GM21619 (cell line): ENCODE data around the gene FAM229A.
A peak's percentile ranks its signal among the peaks of the same experiment; 100 is the strongest.
"Not testable (repeated sequence)": the region's sequence is repeated elsewhere in the genome, so short reads cannot be mapped to it uniquely, and the experiment has no call there.

Source experiments
- ATAC-seq: cut with Tn5 transposase; IDR thresholded peaks from one replicate; pipeline ENCODE4 v1.9.1; 2021; ENCODE audit not compliant: unreplicated experiment

Gene FAM229A, protein sequence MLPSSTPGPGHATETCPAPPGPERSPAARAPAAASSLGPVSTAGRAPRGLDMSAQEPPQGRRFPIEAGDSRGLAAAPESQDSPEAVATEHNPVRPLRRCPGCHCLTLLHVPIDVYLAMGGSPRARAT

DNA sequence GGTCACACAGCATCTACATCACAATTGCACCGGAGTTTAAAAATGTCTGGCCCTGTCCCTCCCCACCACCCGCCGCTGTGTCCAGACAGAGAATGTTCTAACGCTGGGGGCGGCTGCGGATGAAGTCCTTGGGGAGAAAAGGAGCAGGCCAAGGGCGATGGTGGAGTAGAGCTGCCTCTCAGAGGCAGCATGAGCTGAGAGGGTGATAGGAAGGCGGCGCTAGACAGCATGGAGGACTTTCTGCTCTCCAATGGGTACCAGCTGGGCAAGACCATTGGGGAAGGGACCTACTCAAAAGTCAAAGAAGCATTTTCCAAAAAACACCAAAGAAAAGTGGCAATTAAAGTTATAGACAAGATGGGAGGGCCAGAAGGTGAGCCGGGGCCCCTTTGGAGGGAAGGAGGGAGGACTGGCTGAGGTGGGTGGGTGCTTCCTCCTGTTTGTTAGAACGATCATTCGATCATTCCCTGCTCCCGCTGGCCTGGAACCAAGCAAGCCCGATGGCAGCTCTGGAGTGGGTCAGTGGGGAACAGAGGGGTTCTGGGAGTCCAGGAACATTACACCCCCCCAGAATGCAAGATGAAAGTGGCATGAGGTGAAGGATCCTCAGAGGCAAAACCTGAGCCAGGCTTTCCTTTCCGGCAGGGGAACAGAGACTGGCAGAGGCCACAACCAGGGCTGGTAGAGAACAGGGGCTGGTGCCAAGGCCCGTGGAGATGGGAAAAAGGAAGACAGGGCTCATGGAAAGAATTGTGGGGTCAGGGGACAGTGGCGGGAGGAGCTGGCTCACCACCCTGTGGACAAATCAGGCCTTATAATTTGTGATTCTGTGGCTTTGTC, at the start of gene FAM229A, which contains the start of gene TSSK3:
Gene FAM229A (minus strand): TSS at position 12 of the 840 bp plus-strand sequence. CDS start 394 bp downstream, outside the sequence.
Gene TSSK3 (plus strand): TSS at position 66 of the 840 bp plus-strand sequence. CDS start 163 bp downstream, at position 229.
- ATAC-seq = no peak

DNA sequence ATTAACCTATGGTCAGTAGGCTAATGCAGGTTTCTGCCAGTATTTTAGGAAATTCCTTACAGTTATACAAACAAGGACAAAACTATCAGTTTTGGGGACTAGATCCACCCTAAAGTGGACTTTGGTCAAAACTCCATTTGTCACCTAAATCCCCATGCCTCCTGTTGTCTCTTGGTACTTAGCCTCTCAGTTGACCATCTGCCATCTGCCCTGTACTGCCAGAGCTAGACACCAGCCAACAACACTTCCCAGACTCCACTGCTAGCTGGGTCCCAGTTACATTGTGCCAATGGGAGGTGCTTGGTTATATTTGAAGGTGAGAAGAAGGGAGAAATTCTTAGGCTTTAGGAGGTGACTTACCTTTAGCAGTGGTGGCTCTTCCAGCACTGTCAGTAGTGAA, 49.0 kb upstream of the FAM229A start:
- no peak for ATAC-seq

DNA sequence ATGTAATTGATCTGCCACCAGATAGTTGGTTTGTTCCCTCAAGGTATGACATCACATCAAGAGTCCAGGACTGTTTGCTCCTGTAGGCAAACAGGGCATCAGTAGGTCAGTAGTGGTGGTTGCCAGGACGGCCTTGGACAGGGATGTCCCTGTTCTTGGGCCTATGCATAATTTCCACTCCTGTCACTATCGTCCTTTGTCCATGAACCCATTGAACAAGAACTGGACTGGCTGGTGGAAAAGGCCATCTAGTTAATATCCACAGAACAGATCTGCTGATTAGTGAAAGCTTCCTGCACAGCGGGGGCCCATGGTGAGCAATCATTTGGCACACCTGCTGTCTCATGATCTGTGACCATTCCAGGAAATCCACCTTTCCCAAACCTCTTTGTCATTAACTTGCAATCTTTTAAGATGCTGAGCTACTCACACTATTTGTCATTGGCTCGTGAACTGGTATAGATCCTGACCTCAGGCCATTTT, 44.4 kb upstream of the FAM229A start:
- no peak for ATAC-seq

DNA sequence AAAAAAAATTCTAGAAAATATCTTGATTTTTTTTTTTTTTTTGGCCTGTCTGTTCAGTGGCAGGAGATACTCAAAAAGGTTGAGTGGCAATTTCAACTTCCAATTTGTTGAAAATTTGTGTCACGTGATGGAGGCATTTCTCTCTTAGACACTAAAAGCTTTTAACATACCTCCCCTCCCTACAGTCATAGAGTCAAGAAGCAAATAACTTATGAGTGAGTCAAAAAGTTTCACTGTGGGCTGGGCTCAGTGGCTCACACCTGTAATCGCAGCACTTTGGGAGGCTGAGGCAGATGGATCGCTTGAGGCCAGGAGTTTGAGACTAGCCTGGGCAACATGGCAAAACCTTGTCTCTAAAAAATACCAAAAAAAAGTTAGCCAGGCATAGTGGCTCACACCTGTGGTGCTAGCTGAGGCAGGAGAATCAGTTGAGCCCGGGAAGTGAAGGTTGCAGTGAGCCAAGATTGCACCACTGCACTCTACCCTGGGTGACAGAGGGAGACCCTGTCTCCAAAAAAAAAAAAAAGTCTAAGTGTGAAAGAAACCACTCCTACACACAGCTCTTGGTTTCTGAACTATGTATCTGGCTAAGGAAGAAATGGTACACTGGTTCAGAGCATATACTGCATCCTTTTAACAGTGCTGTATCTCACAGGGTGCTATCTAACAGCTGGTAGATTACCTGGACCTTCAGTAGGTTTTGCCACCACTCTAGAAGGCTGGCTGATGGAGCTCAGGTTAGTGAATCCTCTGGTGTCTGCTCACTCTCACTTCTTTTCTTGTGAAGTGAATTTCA, 43.6 kb upstream of the FAM229A start:
- ATAC-seq = no peak

DNA sequence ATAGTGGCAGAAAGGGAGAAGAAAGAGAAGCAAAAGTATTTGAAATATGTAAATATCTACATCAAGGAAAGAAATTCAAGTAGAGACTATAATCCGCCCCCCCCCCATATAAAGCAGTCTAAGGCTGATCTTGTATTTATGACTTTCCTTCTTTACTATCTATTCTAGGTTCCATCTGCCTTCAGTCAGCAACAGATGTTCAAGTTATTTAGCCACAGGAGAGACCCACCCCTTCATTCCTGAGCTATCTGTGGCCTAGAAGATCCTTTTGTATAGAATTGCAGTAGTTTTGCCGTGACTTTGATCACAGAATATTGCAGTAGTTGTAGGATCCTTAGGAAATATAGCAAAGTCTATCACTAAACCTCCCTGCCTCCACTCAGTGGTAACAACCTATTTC, 42.7 kb upstream of the FAM229A start:
- no peak for ATAC-seq

DNA sequence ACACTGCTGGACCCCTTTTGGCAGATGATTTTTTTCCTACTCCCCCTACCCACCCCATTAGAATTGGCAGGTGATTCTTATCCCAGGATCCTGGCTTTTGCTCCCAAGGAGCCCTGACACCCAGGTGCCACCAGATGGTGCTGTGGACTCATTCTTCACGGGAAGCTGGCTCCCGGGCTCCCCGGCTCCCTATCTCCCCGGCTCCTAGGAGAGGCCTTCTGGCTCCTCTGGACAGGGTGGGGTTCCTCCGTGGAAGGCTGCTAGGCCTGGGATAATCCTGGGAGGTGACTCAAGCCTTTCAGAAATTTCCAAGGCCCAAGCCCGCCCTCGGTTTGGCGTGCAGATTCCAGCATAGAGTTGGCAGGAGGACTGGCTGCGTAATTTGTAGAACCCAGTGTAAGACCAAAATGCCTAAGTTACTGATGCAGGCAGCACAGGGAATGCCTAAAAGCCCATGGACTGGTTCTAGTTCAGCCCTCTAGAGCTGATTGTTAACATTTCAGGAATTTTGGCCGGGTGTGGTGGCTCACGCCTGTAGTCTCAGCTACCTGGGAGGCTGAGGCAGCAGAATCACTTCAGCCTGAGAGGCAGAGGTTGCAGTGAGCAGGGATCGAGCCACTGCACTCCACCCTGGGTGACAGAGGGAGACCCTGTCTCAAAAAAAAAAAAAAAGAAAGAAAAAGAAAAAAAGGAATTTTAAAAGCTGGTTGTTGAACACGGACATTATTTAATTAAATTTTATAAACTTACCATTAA, 38.8 kb upstream of the FAM229A start:
- no peak for ATAC-seq

DNA sequence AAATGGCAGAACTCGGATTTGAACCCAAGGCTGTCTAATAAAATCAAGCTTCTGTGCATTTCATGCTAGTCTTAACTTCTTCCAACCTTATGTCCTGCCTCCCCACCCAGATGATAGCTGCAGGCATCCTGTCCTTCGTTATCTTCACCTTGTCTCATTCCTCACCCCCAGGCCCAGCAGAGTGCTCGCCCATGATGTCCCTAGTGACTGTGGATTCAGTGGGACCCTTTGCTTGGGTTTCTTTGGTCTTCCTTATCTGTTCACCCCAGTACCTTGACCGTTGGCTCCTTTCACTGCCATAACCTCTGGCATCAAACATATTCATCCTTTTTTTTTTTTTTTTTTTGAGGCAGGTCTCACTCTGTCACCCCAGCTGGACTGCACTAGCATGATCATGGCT, 37.6 kb upstream of the FAM229A start:
- no peak for ATAC-seq

DNA sequence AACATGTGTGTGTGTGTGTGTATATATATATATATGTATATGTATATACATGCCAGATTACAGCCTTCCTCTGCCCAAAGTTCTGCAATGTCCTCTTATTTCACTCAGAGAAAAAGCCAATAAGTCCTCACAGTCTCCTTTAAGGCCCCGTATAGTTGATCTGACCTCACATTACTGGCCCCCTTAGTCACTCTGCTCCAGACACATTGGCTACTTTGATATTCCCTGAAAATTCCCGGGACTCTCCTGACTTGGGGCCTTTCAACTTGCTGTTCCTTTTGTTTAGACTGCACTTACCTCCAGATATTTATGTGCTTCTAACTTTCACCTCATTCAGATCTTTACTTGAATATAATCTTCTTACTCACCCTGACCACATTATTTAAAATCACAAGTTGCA, 36.1 kb upstream of the FAM229A start:
- no peak for ATAC-seq

DNA sequence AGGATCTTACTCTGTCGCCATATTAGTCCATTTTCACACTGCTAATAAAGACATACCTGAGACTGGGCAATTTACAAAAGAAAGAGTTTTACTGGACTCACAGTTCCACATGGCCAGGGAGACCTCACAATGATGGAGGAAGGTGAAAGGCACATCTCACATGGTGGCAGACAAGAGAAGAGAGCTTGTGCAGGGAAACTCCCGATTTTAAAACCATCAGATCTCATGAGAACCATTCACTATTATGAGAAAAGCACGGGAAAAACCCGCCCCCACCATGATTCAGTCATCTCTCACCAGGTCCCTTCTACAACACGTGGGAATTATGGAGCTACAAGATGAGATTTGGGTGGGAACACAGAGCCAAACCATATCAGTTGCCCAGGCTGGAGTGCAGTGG, 34.2 kb upstream of the FAM229A start:
- ATAC-seq = not testable (repeated sequence)

DNA sequence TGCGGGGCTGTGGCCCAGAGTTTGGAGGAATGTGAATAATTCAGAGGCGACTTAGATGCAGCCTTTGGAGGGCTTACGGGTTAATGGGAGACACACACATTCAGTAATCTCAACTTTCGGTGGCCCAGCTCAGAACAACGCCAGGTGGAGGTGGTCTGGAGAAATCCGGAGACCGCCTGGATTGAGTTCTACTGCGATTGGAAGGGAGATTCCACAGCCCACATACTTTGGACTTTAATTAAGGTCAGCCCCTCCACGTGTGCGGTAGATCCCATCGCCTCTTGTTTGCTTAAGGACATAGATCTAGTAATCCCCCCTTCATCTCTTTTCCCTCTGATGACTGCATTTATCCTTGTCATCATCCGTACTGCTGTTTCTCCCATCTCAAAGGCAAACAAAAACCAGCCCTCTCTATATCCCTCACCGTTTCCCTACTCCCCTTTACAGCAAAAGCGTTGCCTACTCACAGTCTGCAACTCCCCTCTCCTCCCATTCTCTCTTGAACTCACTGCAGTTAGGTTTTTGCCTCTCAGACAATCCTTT, 32.7 kb upstream of the FAM229A start:
- ATAC-seq = no peak

DNA sequence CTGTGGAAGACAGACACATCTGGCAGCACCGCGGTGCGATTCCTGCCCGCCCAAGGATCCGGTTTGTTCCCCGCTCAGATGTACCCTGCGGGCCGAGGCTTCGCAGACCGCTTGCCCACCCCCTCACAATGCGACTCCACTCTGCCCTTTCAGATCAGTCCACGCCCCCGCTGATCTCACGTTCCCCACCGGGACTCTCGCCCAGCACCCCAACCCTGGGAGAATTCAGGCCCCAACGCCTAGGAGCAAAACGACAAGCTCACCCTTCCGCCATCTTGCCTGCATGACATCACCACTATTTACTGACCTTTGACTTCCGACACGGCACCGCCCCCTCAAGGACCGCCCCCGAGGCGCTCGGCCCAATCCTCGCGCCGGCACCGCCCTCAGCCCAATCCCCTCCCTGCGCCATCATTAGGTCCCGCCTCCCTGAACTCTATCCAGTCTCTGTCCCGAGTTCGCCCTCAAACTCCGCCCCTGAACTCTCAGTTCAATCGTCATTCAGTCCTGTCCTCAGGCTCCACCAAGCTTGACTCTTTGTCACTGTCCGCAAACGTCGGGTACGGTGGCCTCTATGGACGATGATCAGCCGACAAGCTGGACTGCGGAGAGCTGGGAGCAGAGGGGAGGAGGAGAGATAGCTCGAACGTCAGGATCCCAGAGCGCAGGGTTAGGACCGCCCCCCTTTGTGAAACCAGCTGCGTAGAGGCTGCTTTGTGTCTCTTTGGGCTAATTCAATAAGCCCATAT, 32.0 kb upstream of the FAM229A start, which contains the start of gene BSDC1:
Gene BSDC1 (minus strand): TSS at position 301 of the 749 bp plus-strand sequence. CDS start 27 bp downstream, at position 274.
- peak; percentile 95 for ATAC-seq

DNA sequence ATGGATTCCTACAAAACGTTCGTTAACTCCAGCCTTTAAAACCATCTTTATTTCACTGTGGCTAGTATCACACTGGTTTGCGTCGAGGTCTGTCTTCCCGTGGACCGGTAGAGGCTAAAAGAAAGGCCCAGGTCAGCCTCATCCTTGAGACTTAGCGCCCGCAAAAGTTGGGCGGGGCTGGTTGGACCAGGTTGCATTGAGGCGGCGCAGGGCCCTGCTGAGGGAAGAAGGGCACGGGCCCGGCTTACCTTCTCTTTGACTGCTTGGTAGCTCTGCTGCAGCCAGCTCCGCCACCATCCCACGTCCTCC, 31.5 kb upstream of the FAM229A start:
- ATAC-seq = peak; percentile 8

DNA sequence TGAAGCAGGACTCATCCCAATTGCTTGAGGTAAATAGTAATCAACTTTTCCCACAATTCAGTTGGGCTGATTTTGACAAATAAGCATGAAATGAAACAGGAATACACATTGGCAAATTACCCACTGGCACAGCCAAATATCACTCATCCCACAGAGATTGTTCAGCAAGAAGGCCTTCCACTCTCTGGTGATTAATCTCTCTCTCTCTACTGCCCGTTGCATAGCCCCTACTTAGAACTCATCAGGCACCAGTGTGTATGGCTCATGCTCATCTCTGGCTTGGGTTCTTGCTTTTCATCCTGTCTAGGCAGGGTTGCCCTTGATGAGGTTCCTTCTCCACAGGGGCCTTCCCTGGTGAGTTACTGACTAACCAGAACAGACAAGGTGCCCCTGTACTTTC, 30.9 kb upstream of the FAM229A start:
- ATAC-seq = no peak

DNA sequence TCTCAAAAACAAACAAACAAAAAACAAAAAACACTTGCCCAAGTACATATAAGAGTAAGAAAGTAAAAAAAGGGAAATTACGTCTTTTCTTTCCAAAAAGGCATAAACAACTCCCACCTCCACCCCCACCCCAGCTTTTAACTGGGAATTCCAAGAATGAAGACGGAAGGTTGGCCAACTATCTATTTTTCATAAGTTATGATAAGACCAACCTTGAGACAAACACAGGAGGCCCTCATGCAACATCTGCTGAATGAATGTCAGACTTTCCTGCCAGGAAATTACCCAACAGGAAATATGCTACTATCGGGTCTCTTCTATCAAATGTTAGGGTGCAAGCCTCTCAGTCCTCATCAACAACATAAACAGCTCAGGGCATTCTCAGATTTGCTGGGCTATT, 30.0 kb upstream of the FAM229A start:
- ATAC-seq = no peak

DNA sequence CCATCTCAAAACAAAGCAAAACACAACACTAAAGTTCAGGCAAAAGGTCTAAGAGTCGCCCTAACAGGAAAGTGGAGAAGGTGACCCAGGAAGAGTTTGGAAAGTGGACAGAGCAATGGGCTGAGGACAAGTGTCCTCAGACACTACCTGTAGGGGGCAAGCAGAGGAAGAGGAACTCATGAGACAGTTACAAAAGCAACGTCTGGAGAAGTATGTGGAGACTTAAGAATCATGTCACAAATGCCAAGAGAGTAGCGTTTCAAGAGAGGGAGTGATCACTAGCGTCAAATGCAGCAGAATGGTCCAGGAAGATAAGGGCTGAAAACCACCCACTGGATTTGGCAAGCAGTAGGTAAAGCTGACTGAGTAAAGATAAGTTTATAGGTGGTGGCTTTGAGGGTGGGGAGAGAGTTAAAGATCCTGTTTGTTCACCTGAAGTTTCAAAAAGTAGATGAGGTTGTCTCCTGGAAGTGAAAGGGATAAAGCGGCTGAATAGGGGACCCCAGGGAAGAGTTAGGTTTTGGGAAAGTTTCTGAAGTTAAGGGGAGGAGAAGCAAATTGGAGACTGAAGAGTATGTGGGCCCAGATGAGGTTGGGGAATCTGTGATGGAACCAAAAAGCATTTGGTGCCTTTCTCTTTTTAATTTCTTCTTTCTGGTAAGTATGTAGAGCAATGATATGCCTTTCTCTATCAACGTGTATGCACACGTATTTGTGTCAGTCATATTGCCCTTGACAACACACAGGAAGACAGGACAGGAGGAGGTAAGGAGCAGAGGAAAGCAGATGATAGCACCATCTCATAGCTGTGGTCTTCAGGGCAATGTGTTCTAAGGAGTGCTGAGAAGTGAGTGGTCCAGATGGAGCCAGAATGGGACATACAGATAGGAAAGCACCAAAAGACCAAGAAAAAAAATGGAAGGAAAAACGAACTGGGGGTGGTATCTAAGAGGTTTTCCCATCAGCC, 28.9 kb upstream of the FAM229A start:
- ATAC-seq = no peak

DNA sequence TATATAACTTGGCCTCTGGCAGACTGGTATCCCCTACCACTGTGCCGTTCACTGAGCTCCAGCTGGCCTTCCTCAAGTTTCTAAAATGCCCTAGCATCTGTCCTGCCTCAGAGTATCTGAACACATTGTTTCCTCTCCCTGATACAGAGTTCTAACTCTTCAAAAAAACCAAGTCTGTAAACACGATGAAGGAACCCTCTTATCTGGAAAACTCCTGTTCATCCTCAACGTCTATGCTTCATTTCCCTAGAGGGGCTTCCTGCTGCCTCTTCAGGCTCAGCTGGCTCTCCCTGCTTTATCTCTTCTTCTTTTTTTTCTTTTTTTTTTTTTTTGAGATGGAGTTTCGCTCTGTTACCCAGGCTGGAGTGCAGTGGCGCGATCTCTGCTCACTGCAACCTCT, 26.4 kb upstream of the FAM229A start:
- no peak for ATAC-seq

DNA sequence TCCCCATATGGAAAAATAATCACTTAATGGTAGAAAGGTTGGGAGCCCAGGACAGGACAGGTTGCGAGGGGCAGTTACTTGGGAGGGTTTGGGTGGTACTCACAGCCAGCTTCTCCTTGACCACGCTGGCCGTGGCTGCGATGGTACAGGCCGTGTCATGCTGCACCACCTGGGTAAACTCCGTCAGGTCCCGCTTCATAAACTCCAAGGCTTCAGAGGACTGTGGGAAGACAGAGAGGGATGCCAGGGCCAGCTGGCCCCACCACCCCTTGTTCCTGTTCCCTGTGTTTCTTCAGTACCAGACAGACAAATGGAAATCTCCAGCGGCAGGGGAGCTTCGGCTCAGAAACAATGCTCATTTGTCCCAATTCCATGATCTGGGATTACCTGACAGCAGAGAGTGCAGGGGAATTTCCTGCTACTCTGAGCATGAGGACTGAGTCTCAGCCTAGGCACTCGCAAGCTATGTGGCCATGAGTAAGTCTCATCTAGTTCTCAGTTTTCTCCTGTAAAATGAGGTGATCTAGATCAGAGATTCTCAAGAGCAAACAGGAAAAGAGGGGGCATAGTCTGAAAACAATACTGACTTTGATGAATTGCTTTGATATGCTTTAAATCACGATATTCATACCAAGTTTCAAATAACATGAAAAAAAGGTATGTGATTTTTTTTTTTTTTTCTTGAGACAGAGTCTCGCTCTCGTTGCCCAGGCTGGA, 24.5 kb upstream of the FAM229A start:
- no peak for ATAC-seq

DNA sequence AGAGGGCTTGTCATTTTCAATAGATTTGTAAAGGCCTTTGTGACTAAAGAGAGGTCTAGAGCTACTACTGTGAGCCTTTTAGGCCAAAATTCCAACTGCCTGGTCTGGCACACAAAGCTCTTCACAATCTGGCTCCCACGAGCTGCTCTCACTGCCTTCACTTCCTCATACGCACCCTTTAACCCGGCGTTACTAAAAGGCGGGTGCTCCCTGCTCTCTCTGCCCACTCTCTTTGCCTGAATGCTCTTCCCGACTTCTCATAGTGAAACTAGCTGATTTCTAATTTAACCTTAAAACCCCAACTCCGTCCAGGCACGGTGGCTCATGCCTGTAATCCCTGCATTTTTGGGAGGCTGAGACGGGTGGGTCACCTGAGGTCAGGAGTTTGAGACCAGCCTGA, 17.8 kb upstream of the FAM229A start:
- no peak for ATAC-seq
